Gastrocnemius medialis (tissue), 4 donors: ENCODE data around the gene SLC25A21. TPM values are rescaled to one million over a fixed set of nuclear protein-coding genes. Genes with fewer than 3 reads are reported as not detected.

ENCODE experiments used
- ATAC-seq, 2 donors: fragments of 150-250 bp; one replicate each; pipeline ENCODE4 v1.9.1; 2016
- DNase-seq, 2 donors: peaks; one replicate each; pipeline ENCODE4 v3.0.0-alpha.2; 2019
- H3K27ac ChIP-seq, 4 donors: fragments of 200-600 bp; sonication (generic); 1 replicate in 1 of 4; 2 replicates in 3 of 4; pipeline ENCODE4 v1.5.1; 2016 to 2018; ENCODE audit warnings: mild to moderate bottlenecking in 2 of 4, moderate library complexity in 1 of 4
- H3K27me3 ChIP-seq, 3 donors: fragments of 200-600 bp; sonication (generic) in 2 of 3; 1 replicate in 1 of 3; 2 replicates in 2 of 3; pipeline versions ENCODE4 v1.5.1 to v1.6.0; 2016 to 2019; ENCODE audit warnings: mild to moderate bottlenecking in 1 of 3, moderate library complexity in 1 of 3
- H3K36me3 ChIP-seq, 2 donors: fragments of 200-600 bp; sonication (generic) in 1 of 2; one replicate each; pipeline ENCODE4 v1.5.1; 2017 to 2018
- H3K4me1 ChIP-seq, 2 donors: fragments of 200-600 bp; sonication (generic) in 1 of 2; one replicate each; pipeline ENCODE4 v1.5.1; 2016 to 2017; ENCODE audit warnings: mild to moderate bottlenecking in 2 of 2
- H3K4me3 ChIP-seq, 4 donors: fragments of 200-600 bp; sonication (generic) in 3 of 4; 1 replicate in 1 of 4; 2 replicates in 3 of 4; pipeline ENCODE4 v1.5.1; 2016 to 2019; ENCODE audit warnings: mild to moderate bottlenecking in 2 of 4
- H3K9me3 ChIP-seq, 3 donors: fragments of 200-600 bp; sonication (generic) in 2 of 3; 1 replicate in 1 of 3; 2 replicates in 2 of 3; pipeline ENCODE4 v1.5.1; 2016 to 2019
- CTCF ChIP-seq, 5 experiments: fragments of 450-650 bp in 3 of 5; fragments of 200-600 bp in 2 of 5; sonication (generic) in 2 of 5; IDR thresholded peaks in 4 of 5; conservative IDR thresholded peaks in 1 of 5; 1 replicate in 4 of 5; 2 replicates in 1 of 5; pipeline ENCODE4 v1.5.1; 2016 to 2019; ENCODE audit warnings: antibody characterized with exemption in 5 of 5, mild to moderate bottlenecking in 3 of 5, moderate library complexity in 3 of 5
- POLR2A ChIP-seq, 2 donors: fragments of 450-650 bp; IDR thresholded peaks; one replicate each; pipeline ENCODE4 v1.6.1; 2017; ENCODE audit warnings: antibody characterized with exemption in 2 of 2, mild to moderate bottlenecking in 2 of 2, moderate library complexity in 2 of 2
- in situ Hi-C, 4 donors: fragments of 200-750 bp; cut with MboI; loops; one replicate each; pipeline versions ENCODE4 v1.15.0 to v1.8.0; 2017; ENCODE audit warnings: low sequenced_read_pairs in 4 of 4
- intact Hi-C: fragments of 100-400 bp; cut with DNase I; formaldehyde crosslinking; loops from one replicate; pipeline ENCODE4 v1.15.1; 2023; ENCODE audit warnings: low total_unique reads
- total RNA-seq, 4 donors: library from RNA; depleted of rRNA; stranded (reverse); fragments of >200 nt; gene quantifications; one replicate each; pipeline versions ENCODE4 v1.1.0 to v1.2.3, GENCODE V29; 2016

Gene SLC25A21
- total RNA-seq, 4 donors from 2014 or later: 1.9 TPM; not detected in 3

DNA sequence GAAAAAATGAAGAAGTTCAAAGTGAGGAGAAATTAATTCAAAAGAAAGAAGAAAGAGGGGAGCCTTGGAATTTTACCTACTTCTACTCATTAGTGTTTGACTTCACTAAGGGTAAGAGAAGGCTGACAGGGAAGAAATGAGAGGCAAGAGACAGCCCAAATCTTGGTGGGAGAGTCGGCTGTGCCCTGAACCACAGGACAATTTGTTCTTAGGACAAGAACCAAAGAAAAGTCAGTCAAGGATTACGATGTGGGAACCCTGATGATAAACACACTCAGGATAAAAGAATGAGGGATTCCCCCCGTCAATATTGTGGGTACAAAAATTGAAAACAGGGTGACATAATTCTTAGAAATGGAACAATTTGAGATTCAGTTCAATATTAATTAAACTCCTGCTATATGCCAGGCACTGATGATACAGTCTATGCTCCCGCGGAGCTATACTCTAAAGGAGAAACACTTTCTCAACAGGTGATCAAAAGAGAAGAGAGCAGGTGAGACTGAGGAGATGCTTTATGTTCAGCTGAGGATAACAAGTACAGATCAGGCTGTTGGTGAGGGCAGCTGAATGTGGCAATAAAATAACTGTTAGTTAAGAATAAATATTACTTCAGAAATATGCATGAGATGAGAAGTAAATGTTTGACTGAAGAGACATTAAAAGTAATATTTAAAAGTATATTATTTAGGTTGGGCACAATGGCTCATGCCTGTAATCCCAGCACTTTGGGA, 175.4 kb downstream of the SLC25A21 start:
- DNase-seq: no peak
- H3K4me3 ChIP-seq: no peak overlapping the region
- ATAC-seq: no peak
- TF ChIP-seq CTCF (IDR thresholded peaks at IDR 0.05 in 4 of 5, conservative IDR thresholded peaks at IDR 0.05 in 1 of 5): no peak
- no peak for TF ChIP-seq POLR2A (IDR thresholded peaks at IDR 0.05)
- intact Hi-C loops: no loop called here
- in situ Hi-C loops: no loop called here
- H3K36me3 ChIP-seq: no peaks in the 10 kb centered on the region
- no peaks in the 10 kb centered on the region for H3K4me1 ChIP-seq
- H3K9me3 ChIP-seq: no peaks in the 10 kb centered on the region
- no peaks in the 10 kb centered on the region for H3K27me3 ChIP-seq
- H3K27ac ChIP-seq: no peak overlapping the region

DNA sequence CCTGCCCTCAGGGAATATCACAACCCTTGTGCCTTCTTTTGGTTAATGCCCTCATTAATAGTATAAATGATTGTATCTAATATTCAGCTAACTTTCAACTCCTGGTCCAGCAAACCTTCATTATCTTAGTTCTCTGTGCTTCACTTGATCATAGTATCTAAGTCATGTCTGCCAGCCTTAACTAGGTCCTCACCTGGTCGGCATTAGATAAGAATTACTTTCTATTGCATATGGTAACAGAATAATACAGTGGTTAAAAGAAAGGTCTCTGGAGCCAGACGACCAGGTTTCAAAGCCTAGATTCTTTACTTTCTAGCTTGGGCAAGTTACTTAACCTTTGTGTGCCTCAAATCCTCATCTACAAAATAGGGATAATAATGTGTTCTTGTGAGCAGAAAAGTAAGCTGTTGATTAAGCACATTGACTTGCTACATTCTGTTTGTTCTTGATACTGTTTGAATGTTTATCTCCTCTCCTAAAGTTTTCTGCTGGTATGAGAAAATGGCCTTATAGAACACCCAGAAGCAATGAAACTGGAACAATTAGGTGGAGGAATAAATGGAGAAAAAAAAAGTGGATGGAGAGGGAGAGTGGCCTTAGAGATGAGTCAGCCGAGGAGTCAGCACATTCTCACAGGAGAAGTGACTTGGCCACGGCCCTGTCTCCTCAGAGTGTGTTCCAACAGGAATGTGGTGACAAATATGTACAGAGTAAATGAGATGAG, 176.1 kb downstream of the SLC25A21 start:
- Histone ChIP-seq H3K36me3 (no peaks in the 10 kb centered on the region), H3K27me3 (no peaks in the 10 kb centered on the region), H3K4me1 (no peaks in the 10 kb centered on the region), H3K9me3 (no peaks in the 10 kb centered on the region), H3K4me3 (no peak overlapping the region), H3K27ac (no peak overlapping the region)
- ATAC-seq (no peak), DNase-seq (no peak)
- intact Hi-C loops: no loop called here
- in situ Hi-C loops: no loop called here
- no peak for TF ChIP-seq POLR2A (IDR thresholded peaks at IDR 0.05)
- TF ChIP-seq CTCF (IDR thresholded peaks at IDR 0.05 in 4 of 5, conservative IDR thresholded peaks at IDR 0.05 in 1 of 5): no peak

DNA sequence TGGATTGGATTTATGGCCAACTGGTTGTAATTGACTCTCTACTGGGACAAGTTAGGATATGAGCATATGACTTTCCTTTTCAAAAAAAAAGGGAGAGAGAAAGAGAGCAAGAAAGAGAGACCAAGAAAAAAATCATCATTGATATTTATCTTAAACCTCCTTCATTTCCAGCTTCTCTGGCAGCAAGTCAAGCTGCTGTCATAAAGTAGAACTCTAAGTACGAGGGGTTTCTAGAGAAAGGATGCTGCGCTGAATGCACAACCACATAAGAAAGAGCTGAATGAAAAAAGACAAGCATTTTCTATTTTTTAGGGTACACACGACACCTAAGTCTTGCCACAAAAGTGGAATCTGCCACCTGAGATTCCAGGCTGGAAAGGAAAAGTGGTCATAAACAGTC, 182.6 kb downstream of the SLC25A21 start:
- no peak overlapping the region for H3K27ac ChIP-seq
- no peaks in the 10 kb centered on the region for H3K27me3 ChIP-seq
- no peaks in the 10 kb centered on the region for H3K36me3 ChIP-seq
- in situ Hi-C loops (no loop called here), intact Hi-C loops (no loop called here)
- no peak for ATAC-seq
- no peak overlapping the region for H3K4me3 ChIP-seq
- no peak for DNase-seq
- no peaks in the 10 kb centered on the region for H3K9me3 ChIP-seq
- no peaks in the 10 kb centered on the region for H3K4me1 ChIP-seq
- TF ChIP-seq CTCF (IDR thresholded peaks at IDR 0.05 in 4 of 5, conservative IDR thresholded peaks at IDR 0.05 in 1 of 5) (no peak), POLR2A (IDR thresholded peaks at IDR 0.05) (no peak)

GRCh38 chr14:36988989-36989388, 183.4 kb downstream of the SLC25A21 start:
- Histone ChIP-seq H3K9me3 (no peaks in the 10 kb centered on the region), H3K27me3 (no peaks in the 10 kb centered on the region), H3K4me3 (no peak overlapping the region), H3K36me3 (no peaks in the 10 kb centered on the region), H3K4me1 (no peaks in the 10 kb centered on the region), H3K27ac (no peak overlapping the region)
- in situ Hi-C loops (no loop called here), intact Hi-C loops (no loop called here)
- DNase-seq: no peak
- ATAC-seq: no peak
- TF ChIP-seq CTCF (IDR thresholded peaks at IDR 0.05 in 4 of 5, conservative IDR thresholded peaks at IDR 0.05 in 1 of 5): no peak
- TF ChIP-seq POLR2A (IDR thresholded peaks at IDR 0.05): no peak
